ENCODE measurements around the gene POR. TPM values are rescaled to one million over a fixed set of nuclear protein-coding genes. Genes with fewer than 3 reads are reported as not detected.
A peak's percentile ranks its signal among the peaks of the same experiment; 100 is the strongest.

POR gene
- total and polyA plus RNA-seq, 2 of the 13 experiments (the other 11 are each of a cell fraction or from before 2014, with no cell fraction given), result 145 to 266 TPM

DNA sequence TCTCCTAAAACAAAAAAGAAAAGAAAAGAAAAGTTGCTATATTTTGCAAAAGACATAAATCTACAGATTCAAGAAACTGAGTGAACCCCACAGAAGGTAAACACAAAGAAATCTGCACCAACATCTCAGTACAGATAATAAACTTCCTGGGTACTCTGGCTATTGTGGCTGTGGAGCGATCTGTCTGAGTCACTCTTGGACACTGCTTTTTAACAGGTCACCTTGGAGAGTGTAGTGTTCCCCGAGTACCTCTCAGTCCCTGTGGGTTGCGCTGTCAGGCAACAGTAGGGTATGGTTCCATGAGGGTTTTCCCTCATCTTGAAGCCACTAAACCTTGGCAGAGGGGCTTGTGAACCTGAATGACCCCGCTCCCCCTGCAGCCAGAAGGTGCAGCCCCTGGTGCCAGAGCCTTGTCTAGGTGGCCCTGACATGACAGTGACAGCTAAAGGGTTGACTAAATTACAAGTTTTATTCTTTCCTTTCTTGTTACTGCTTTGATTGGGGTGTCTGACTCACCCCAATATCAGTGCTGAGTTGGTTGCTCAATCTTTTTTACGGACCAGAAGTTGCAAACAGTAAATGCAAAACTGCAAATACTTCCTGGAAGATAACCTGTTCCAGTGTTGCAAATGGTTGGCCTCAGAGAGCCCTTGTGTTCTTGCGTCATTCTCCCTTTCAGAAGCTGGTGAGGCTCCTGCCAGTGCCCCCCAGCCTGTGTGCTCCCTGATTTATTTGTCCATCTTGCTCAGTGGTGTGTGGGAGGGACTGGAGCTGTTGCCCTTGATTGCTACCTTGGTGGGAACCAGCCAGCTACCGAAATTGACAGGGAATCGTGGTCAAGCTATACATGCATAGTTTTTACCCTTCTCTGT, 30.6 kb downstream of the POR start (continued):
- TF ChIP-seq SALL1 (CRISPR knock-in tag; IDR thresholded peaks at IDR 0.05) (peak; percentile 37), ZNF256 (CRISPR knock-in tag; conservative IDR thresholded peaks at IDR 0.05) (no peak), ZBTB1 (CRISPR knock-in tag; IDR thresholded peaks at IDR 0.05; ENCODE audit: borderline replicate concordance) (no peak), PHF8 (CRISPR knock-in tag; IDR thresholded peaks at IDR 0.05) (no peak), ZNF547 (CRISPR knock-in tag; IDR thresholded peaks at IDR 0.05) (no peak), ZBTB7A (CRISPR knock-in tag; IDR thresholded peaks at IDR 0.05) (no peak), ZNF530 (CRISPR knock-in tag; IDR thresholded peaks at IDR 0.05; ENCODE audit: low read depth) (no peak), CCAR2 (optimal IDR thresholded peaks at IDR 0.05; ENCODE audit: low read depth, low read length) (no peak), ZNF446 (CRISPR knock-in tag; IDR thresholded peaks at IDR 0.05) (no peak), ZNF124 (CRISPR knock-in tag; IDR thresholded peaks at IDR 0.05) (no peak), IRF2 (CRISPR knock-in tag; IDR thresholded peaks at IDR 0.05) (no peak), CENPT (CRISPR knock-in tag; IDR thresholded peaks at IDR 0.05; ENCODE audit: low read depth) (no peak), MBNL3 (CRISPR knock-in tag; conservative IDR thresholded peaks at IDR 0.05) (no peak), SALL2 (CRISPR knock-in tag; IDR thresholded peaks at IDR 0.05) (no peak), ZNF75D (CRISPR knock-in tag; IDR thresholded peaks at IDR 0.05; ENCODE audit: borderline replicate concordance) (no peak), CBFB (CRISPR knock-in tag; IDR thresholded peaks at IDR 0.05) (no peak), MAFG (CRISPR knock-in tag; IDR thresholded peaks at IDR 0.05) (no peak), ZSCAN20 (CRISPR knock-in tag; IDR thresholded peaks at IDR 0.05; ENCODE audit: borderline replicate concordance) (no peak), ZNF670 (CRISPR knock-in tag; IDR thresholded peaks at IDR 0.05; ENCODE audit: borderline replicate concordance) (no peak), NFRKB (IDR thresholded peaks at IDR 0.05) (no peak), ZNF557 (CRISPR knock-in tag; IDR thresholded peaks at IDR 0.05) (no peak)
- TF ChIP-seq, protein P1, sequence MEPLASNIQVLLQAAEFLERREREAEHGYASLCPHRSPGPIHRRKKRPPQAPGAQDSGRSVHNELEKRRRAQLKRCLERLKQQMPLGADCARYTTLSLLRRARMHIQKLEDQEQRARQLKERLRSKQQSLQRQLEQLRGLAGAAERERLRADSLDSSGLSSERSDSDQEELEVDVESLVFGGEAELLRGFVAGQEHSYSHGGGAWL (CRISPR knock-in tag; IDR thresholded peaks at IDR 0.05), result no peak
- TF ChIP-seq, protein P2, sequence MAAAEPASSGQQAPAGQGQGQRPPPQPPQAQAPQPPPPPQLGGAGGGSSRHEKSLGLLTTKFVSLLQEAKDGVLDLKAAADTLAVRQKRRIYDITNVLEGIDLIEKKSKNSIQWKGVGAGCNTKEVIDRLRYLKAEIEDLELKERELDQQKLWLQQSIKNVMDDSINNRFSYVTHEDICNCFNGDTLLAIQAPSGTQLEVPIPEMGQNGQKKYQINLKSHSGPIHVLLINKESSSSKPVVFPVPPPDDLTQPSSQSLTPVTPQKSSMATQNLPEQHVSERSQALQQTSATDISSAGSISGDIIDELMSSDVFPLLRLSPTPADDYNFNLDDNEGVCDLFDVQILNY (CRISPR knock-in tag; conservative IDR thresholded peaks at IDR 0.05), result no peak
- TF ChIP-seq, protein P3, sequence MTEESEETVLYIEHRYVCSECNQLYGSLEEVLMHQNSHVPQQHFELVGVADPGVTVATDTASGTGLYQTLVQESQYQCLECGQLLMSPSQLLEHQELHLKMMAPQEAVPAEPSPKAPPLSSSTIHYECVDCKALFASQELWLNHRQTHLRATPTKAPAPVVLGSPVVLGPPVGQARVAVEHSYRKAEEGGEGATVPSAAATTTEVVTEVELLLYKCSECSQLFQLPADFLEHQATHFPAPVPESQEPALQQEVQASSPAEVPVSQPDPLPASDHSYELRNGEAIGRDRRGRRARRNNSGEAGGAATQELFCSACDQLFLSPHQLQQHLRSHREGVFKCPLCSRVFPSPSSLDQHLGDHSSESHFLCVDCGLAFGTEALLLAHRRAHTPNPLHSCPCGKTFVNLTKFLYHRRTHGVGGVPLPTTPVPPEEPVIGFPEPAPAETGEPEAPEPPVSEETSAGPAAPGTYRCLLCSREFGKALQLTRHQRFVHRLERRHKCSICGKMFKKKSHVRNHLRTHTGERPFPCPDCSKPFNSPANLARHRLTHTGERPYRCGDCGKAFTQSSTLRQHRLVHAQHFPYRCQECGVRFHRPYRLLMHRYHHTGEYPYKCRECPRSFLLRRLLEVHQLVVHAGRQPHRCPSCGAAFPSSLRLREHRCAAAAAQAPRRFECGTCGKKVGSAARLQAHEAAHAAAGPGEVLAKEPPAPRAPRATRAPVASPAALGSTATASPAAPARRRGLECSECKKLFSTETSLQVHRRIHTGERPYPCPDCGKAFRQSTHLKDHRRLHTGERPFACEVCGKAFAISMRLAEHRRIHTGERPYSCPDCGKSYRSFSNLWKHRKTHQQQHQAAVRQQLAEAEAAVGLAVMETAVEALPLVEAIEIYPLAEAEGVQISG (CRISPR knock-in tag; IDR thresholded peaks at IDR 0.05), result peak; percentile 18; the same call in 1 of the 2 replicates
- TF ChIP-seq, protein P4, sequence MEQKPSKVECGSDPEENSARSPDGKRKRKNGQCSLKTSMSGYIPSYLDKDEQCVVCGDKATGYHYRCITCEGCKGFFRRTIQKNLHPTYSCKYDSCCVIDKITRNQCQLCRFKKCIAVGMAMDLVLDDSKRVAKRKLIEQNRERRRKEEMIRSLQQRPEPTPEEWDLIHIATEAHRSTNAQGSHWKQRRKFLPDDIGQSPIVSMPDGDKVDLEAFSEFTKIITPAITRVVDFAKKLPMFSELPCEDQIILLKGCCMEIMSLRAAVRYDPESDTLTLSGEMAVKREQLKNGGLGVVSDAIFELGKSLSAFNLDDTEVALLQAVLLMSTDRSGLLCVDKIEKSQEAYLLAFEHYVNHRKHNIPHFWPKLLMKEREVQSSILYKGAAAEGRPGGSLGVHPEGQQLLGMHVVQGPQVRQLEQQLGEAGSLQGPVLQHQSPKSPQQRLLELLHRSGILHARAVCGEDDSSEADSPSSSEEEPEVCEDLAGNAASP (CRISPR knock-in tag; IDR thresholded peaks at IDR 0.05; ENCODE audit: borderline replicate concordance), result peak; percentile 78; the same call in 1 of the 2 replicates
